Natural killer cell (primary cell): Measurements from ENCODE around the gene PLEKHG5. TPM values are rescaled to one million over a fixed set of nuclear protein-coding genes. Genes with fewer than 3 reads are reported as not detected.
A peak's percentile ranks its signal among the peaks of the same experiment; 100 is the strongest.
"Not testable (repeated sequence)": the region's sequence is repeated elsewhere in the genome, so short reads cannot be mapped to it uniquely, and the experiment has no call there.

Experiments
- ATAC-seq, 3 donors: fragments of 150-1000 bp in 2 of 3; fragments of 200-7000 bp in 1 of 3; cut with Tn5 transposase; 1 replicate in 1 of 3; 2 replicates in 2 of 3; pipeline ENCODE4 v1.10.0; 2021; ENCODE audit warnings: mild to moderate bottlenecking in 2 of 3, moderate library complexity in 2 of 3
- DNase-seq, 2 donors: peaks; one replicate each; pipeline versions ENCODE4 v3.0.0 to v3.0.0-alpha.2; 2013 to 2021; ENCODE audit warnings: mixed read lengths in 1 of 2
- H3K27ac ChIP-seq: one replicate; pipeline ENCODE4 v1.5.1; 2013; ENCODE audit warnings: mild to moderate bottlenecking, low read length
- H3K27me3 ChIP-seq: one replicate; pipeline ENCODE4 v1.6.1; 2013; ENCODE audit warnings: low read length; ENCODE audit not compliant: control insufficient read depth, insufficient read depth
- H3K36me3 ChIP-seq: one replicate; pipeline ENCODE4 v1.6.1; 2013; ENCODE audit warnings: low read length; ENCODE audit not compliant: control insufficient read depth, insufficient read depth
- H3K4me1 ChIP-seq: one replicate; pipeline ENCODE4 v1.6.1; 2013; ENCODE audit warnings: low read length; ENCODE audit not compliant: control insufficient read depth, insufficient read depth
- H3K4me3 ChIP-seq: one replicate; pipeline ENCODE4 v1.5.1; 2013; ENCODE audit warnings: low read length
- H3K9me3 ChIP-seq: one replicate; pipeline ENCODE4 v1.6.1; 2013; ENCODE audit warnings: low read length; ENCODE audit not compliant: control insufficient read depth, insufficient read depth
- H3K27ac Mint-ChIP-seq, 2 donors: one replicate each; pipeline ENCODE4 v1.8.0; 2022; ENCODE audit warnings: mild to moderate bottlenecking in 2 of 2, mixed read lengths in 2 of 2, moderate library complexity in 1 of 2
- H3K27me3 Mint-ChIP-seq, 2 donors: one replicate each; pipeline ENCODE4 v1.8.0; 2022; ENCODE audit warnings: low read depth in 2 of 2, mixed read lengths in 2 of 2
- H3K36me3 Mint-ChIP-seq: one replicate; pipeline ENCODE4 v1.8.0; 2022; ENCODE audit warnings: mixed read lengths
- H3K4me1 Mint-ChIP-seq, 2 donors: one replicate each; pipeline ENCODE4 v1.8.0; 2022; ENCODE audit warnings: mixed read lengths in 2 of 2
- H3K4me3 Mint-ChIP-seq: one replicate; pipeline ENCODE4 v1.8.0; 2022; ENCODE audit warnings: mild to moderate bottlenecking, moderate library complexity, mixed read lengths
- H3K9me3 Mint-ChIP-seq, 2 donors: one replicate each; pipeline ENCODE4 v1.8.0; 2022; ENCODE audit warnings: mixed read lengths in 2 of 2
- CTCF ChIP-seq: fragments of 200-600 bp; IDR thresholded peaks from one replicate; pipeline ENCODE4 v1.8.0; 2022; ENCODE audit warnings: antibody characterized with exemption
- whole genome bisulfite sequencing: methylation state at CpG from one replicate; pipeline ENCODE4 v1.1.7; 2013; ENCODE audit warnings: missing lambda C conversion rate; ENCODE audit not compliant: insufficient coverage; 5-methylcytosine and 5-hydroxymethylcytosine counted together
- intact Hi-C: fragments of 100-400 bp; cut with micrococcal nuclease; formaldehyde crosslinking; loops from one replicate; pipeline ENCODE4 v1.14.2; 2022
- total RNA-seq, 4 donors: library from RNA; stranded (reverse); fragments of 120-200 nt in 1 of 4; gene quantifications; one replicate each; pipeline versions ENCODE4 v1.2.3 to v1.2.4, GENCODE V29; 2013 to 2022

PLEKHG5 gene
- total RNA-seq, 3 donors from 2014 or later (not counting 1 experiment from before 2014, with no cell fraction given) = 0.16 to 1.1 (median 0.54) TPM

- intact Hi-C loops = no loop called here
- Histone ChIP-seq H3K4me1 (peaks cover 25% of the 10 kb centered on the region), H3K9me3 (no peaks in the 10 kb centered on the region), H3K4me3 (no peak overlapping the region), H3K27ac (no peak overlapping the region), H3K36me3 (no peaks in the 10 kb centered on the region), H3K27me3 (peaks cover 17% of the 10 kb centered on the region)
- H3K27me3 Mint-ChIP-seq = peaks cover 7 to 30% of the 10 kb centered on the region in 2 donors
- no peak for DNase-seq
- H3K36me3 Mint-ChIP-seq = no peaks in the 10 kb centered on the region
- TF ChIP-seq CTCF = no peak
- H3K27ac Mint-ChIP-seq = no peak overlapping the region
- no peaks in the 10 kb centered on the region for H3K9me3 Mint-ChIP-seq
- peak overlapping the region; percentile 37 for H3K4me3 Mint-ChIP-seq
- peaks cover 0 to 5% of the 10 kb centered on the region in 2 donors for H3K4me1 Mint-ChIP-seq
- 1% methylated on average over 67 of the region's 67 CpGs for WGBS
- peak in 1 of 3 donors; percentile 20 for ATAC-seq
These were observed 44.2 kb downstream of the PLEKHG5 start for GRCh38 chr1:6447016-6447817.

DNA sequence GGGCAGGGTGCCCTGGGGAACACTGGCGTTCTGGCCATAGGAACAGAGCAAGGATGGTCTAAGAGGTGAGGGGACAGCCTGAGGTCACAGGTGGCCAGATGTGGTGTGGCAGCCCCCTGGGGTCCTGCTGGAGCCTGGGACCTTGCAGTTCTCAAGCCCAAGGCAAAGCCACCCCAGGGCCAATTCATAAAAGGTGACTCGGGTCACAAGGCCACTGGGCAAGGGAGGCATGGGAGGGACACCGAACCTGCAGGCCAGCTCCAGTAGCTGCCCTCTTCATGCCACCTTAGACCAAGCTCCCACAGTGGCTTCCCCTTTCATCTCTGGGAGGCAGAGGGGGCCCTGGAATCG lies 44.8 kb downstream of the PLEKHG5 start:
- TF ChIP-seq CTCF = no peak
- intact Hi-C loops = no loop called here
- H3K4me1 ChIP-seq = peaks cover 25% of the 10 kb centered on the region
- H3K36me3 ChIP-seq = no peaks in the 10 kb centered on the region
- DNase-seq (no peak), ATAC-seq (no peak)
- H3K9me3 ChIP-seq = no peaks in the 10 kb centered on the region
- Mint-ChIP-seq H3K27me3 (peaks cover 9 to 32% of the 10 kb centered on the region in 2 donors), H3K4me1 (peaks cover 0 to 5% of the 10 kb centered on the region in 2 donors), H3K4me3 (no peak overlapping the region), H3K9me3 (no peaks in the 10 kb centered on the region), H3K36me3 (no peaks in the 10 kb centered on the region), H3K27ac (no peak overlapping the region)
- WGBS = 62% methylated on average over 4 of the region's 4 CpGs
- H3K4me3 ChIP-seq = no peak overlapping the region
- H3K27me3 ChIP-seq = peaks cover 17% of the 10 kb centered on the region
- no peak overlapping the region for H3K27ac ChIP-seq

GRCh38 chr1:6445929-6446328 lies 45.5 kb downstream of the PLEKHG5 start:
- ATAC-seq, H3K27ac Mint-ChIP-seq, intact Hi-C loops, DNase-seq, H3K36me3 ChIP-seq, H3K4me3 ChIP-seq, H3K27ac ChIP-seq, H3K9me3 ChIP-seq, H3K4me3 Mint-ChIP-seq, H3K4me1 Mint-ChIP-seq, H3K9me3 Mint-ChIP-seq, H3K36me3 Mint-ChIP-seq: not testable (repeated sequence)
- H3K27me3 Mint-ChIP-seq = peaks cover 14 to 35% of the 10 kb centered on the region in 2 donors
- peaks cover 27% of the 10 kb centered on the region for H3K4me1 ChIP-seq
- H3K27me3 ChIP-seq = peaks cover 24% of the 10 kb centered on the region
- WGBS = 89% methylated on average over 3 of the region's 4 CpGs

DNA sequence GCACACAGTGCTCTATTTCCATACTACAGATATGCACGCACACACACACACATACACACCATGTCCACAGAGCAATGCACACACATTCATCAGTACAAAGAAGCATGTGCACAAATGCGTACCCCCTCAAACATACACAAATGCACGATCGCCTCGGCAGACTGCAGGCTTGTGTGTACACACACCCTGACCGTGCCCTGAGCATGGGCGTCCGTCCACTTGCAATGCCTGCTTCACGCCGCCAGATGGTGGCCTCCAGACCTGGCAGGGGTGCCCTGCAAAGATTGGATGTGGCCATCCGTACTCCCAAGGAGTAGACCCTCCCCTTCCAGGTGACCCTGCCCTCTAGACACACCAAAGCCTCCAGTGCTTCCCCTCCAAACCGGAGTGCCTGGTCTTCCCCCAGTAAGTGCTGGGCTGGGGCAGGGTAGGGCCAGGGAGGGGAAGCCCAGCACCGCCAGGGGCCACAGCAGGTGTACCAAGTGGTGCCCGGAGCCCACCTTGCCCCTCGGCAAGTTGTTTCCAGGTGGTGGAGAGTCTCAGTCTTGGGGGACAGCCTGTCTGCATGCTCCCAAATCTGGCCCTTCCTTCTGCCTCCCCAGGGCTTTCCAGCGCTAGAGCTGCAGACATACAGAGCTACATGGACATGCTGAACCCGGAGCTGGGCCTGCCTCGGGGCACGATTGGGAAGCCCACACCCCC lies 46.3 kb downstream of the PLEKHG5 start:
- Histone ChIP-seq H3K9me3 (no peaks in the 10 kb centered on the region), H3K27ac (no peak overlapping the region), H3K27me3 (peaks cover 25% of the 10 kb centered on the region), H3K4me1 (peaks cover 29% of the 10 kb centered on the region), H3K36me3 (no peaks in the 10 kb centered on the region), H3K4me3 (no peak overlapping the region)
- DNase-seq (peak in 1 of 2 donors; percentile 69), ATAC-seq (peak in 1 of 3 donors; percentile 27)
- Mint-ChIP-seq H3K36me3 (no peaks in the 10 kb centered on the region), H3K27me3 (peaks cover 14 to 32% of the 10 kb centered on the region in 2 donors), H3K4me1 (peaks cover 0 to 9% of the 10 kb centered on the region in 2 donors), H3K9me3 (no peaks in the 10 kb centered on the region), H3K27ac (no peak overlapping the region), H3K4me3 (no peak overlapping the region)
- intact Hi-C loops = no loop called here
- WGBS = 57% methylated on average over 15 of the region's 19 CpGs
- no peak for TF ChIP-seq CTCF
